OCI-LY7 (cell line): ENCODE measurements around the gene ITPRID2.

ENCODE experiments used
- EZH2phosphoT487 ChIP-seq: fragments of 200-600 bp; sonication (generic); IDR thresholded peaks from 2 replicates; pipeline ENCODE4 v1.6.1; 2018; ENCODE audit warnings: low read depth, borderline replicate concordance, mild to moderate bottlenecking, mixed run types, antibody characterized with exemption, low read length, moderate library complexity, mixed read lengths
- TF ChIP-seq, protein P1 (sequence below): fragments of 200-600 bp; sonication (generic); conservative IDR thresholded peaks from 2 replicates; pipeline ENCODE4 v1.5.1; 2014; ENCODE audit warnings: mild to moderate bottlenecking, antibody characterized with exemption, low read length, moderate library complexity, mixed read lengths

DNA sequence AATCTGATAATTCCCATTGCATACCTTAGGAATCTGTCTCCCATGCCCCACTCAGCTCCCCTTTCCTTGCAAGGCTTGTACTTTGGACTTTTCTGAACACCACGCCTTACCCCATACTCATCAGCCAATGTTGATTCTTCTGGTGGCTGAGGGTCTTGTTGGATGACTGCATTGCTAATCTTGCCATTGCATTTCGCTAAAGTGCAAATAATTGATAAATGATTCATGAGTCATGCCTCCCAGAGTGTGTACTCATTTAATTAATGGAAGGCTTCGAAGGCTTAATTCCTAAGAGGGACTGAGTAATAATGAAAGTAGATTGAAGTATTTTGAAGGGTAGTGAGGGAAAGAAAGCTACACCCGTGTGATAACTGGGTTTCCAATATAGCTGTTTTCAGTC, 66.1 kb downstream of the ITPRID2 start:
- TF ChIP-seq, protein P1, sequence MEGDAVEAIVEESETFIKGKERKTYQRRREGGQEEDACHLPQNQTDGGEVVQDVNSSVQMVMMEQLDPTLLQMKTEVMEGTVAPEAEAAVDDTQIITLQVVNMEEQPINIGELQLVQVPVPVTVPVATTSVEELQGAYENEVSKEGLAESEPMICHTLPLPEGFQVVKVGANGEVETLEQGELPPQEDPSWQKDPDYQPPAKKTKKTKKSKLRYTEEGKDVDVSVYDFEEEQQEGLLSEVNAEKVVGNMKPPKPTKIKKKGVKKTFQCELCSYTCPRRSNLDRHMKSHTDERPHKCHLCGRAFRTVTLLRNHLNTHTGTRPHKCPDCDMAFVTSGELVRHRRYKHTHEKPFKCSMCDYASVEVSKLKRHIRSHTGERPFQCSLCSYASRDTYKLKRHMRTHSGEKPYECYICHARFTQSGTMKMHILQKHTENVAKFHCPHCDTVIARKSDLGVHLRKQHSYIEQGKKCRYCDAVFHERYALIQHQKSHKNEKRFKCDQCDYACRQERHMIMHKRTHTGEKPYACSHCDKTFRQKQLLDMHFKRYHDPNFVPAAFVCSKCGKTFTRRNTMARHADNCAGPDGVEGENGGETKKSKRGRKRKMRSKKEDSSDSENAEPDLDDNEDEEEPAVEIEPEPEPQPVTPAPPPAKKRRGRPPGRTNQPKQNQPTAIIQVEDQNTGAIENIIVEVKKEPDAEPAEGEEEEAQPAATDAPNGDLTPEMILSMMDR, result no peak
- no peak for TF ChIP-seq EZH2phosphoT487
